HuH-7.5 (cell line): ENCODE data around the gene TMEM266.

Experiments used
- DNase-seq: peaks from one replicate; pipeline ENCODE4 v3.0.0; 2011; ENCODE audit warnings: low spot score

TMEM266 gene

DNA sequence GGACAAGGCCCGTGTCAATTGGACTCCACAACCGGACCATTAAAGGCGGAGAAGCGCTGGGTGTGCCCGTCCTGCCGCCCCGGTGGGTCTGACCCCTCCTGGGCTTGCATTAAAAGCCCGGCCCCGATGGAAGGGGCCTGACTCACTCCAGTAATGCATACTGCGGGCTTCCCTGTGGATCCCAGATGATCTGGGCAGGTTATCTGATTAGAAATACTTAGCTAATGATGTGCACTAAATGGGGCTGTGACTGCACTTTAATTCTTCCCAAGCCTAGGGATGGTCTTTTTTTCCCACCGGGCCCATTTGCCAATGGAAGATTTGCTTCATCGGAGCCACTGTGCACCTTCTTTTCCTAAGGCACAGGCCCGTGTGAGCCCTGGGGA, 124.9 kb downstream of the TMEM266 start:
- DNase-seq, result no peak

DNA sequence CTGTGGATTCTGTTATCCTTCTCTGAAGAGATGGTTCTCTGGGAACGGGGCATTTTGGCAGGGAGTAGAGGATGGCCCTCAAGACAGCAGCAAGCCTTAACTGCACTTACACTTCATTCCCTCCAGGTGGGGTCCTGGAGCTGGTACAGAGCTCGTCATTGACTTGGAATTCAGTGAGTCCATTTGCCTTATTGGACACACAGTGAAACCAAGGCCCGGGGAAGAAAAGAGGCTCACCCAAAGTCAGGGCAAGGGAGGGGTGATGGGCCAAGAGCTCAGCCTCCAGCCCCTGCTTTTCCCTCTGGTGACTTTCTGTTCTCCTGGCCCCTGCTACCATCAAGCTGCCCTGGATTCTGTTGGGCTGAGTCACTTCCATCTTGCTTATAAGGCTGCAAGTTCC, 125.9 kb downstream of the TMEM266 start:
- DNase-seq, result peak; percentile 91

DNA sequence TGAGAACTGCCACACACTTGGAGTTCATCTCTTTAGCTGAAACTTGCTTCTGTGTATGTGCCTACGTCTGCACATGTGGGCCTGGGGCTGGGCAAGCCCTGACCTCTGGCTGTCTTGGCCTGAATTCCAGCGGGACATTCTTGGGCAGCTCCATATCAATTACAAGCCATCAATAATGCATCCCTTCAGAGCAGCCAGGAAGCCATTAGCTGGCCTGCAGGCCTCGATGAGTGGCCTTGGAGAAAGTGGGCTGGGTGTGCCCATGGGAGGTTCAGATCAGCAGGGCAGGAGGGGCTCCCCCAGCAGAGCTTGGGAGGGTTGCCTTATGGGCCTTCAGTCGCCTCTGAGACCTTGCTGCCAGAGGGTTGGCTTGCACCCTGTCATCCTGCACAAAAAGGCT, 127.4 kb downstream of the TMEM266 start:
- DNase-seq, result no peak

DNA sequence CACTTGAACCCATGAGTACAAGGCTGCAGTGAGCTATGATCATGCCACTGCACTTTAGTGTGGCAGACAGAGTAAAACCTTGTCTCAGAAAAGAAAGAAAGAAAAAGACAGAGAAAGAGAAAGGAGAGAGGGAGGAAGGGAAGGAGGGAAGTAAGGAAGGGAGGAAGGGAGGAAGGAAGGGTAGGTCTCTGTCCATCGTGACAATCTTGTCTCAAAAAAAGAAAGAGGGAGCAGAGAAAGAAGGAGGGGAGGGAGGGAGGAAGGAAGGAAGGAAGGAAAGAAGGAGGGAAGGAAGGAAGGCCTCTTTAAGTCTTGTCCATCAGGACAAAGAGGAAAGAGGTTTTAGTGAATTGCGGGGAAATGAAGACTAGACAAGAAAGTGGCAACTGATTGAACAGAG, 129.3 kb downstream of the TMEM266 start:
- DNase-seq, result no peak

DNA sequence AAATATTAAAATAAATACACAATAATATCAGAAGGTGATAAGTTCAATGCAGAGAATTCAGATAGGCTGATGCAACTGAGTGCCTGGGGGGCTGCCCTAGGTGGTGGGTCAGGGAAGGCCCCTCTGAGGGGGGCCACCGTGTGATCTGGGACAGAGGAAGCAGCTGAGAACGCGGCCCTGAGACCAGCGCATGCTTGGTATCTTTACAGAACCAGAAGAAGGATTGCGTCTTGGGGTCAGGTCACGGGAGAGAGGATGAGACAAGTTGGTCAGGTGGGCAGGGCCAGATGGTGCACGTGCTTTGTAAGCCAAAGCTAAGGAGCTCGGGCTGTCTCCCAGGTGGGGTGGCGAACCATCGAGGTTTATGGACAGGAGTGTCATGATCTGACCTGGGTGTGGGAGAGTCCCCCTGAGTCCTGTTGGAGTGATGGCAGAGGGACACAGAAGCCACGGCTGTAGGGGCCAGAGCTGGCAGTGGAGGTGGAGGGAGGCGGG, 130.3 kb downstream of the TMEM266 start:
- DNase-seq, result no peak

DNA sequence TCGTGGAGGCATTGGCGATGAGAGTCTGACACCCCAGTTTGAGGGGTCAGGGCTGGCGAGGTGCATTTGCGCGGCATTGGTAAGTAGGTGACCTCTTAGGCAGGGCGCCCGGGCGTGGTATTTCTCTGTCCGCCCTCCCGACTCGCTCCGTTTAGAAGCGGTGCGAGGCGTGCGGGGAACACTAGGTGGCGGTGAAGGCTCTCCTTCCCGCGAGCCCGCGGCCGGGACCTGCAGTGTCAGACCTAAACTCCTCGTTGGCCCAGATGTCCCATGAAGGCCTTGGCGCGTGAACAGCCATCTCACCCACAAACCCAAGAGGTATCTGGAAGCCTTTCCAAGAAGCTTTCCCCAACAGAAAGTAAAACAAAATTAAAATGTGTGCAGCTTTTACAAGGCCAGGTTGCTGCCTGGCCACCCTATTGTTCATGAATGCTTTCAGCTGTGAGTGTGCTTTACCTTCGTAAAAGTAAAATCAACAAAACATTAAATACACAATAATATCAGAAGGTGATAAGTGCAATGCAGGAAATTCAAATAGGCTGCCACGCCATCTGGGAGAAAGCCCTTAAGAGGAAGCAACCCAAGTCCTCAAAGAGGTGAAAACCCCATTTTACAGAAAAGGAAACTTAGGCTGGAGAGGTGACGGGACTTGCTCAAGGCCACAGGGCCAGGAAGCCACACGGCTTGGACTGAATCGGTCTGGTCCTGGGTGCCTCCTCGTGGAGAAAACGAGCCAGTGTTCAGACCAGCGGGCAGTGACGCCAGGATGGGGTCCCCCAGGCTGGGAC, 131.2 kb downstream of the TMEM266 start:
- DNase-seq, result peak; percentile 99

DNA sequence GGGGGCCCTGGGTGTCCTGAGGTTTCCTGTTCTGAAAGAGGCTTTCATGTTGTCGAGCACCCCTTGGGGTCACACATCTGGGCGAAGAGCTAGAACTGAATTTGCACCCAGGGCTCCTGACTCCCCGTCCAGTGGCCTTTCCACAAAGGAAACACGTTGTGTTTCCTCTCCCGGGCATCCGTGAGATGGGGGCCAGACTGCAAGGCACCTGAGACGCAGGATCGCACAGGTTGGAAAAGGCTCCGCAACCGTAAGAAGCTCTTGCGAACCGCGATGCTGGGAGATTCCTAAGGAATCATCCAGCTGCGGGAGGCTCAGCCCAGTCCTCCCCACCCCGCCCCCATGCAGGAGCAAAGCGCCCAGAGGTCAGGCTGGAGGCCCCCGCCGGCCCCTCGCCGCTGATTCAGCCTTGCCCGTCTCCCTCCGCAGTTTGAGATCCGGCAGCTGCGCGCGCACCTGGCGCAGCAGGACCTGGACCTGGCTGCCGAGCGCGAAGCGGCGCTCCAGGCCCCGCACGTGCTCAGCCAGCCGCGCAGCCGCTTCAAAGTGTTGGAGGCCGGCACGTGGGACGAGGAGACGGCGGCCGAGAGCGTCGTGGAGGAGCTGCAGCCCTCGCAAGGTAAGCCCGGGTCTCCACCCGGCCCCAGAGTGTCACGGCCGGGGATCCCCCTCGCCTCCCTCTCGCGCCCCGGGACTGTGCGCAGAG, 131.9 kb downstream of the TMEM266 start:
- no peak for DNase-seq

DNA sequence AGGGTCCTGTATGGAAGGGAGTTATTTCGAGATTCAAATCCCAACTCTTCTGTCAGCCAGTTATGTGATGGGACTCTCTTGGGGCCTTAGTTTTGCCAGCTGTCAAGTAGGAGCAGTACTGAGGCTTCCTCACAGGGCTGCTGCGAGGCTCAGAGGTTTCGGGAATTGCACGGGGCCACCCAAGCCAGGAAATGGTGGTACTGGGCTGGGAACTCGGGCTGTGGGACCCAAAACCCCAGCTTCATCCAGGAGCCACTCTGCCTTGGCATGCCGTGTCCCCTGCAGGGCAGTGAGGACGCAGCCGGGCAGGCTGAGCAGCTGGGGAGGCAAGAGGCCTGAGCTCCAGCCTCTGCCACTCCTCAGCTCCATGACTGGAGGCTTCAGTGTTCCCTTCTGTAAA, 132.9 kb downstream of the TMEM266 start:
- DNase-seq, result no peak

DNA sequence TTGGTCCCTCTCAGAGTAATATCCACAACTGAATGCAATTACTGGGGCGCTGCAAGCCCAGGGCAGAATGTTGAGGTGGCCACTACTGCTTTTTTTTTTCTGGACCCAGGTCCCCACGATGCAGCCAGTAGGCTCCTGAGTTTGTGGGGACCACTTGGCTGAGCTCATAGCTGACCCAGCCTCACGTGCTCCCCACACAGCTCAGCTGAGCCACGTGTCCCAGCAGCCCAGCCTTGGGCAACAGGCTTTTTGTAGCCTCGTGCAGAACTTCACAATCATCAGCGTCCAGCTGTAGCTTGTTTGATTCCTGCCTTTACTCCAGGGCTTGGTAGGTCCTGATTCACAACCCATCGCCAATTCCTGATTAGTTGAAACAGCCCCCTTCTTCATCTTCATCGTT, 134.1 kb downstream of the TMEM266 start:
- DNase-seq, result no peak

DNA sequence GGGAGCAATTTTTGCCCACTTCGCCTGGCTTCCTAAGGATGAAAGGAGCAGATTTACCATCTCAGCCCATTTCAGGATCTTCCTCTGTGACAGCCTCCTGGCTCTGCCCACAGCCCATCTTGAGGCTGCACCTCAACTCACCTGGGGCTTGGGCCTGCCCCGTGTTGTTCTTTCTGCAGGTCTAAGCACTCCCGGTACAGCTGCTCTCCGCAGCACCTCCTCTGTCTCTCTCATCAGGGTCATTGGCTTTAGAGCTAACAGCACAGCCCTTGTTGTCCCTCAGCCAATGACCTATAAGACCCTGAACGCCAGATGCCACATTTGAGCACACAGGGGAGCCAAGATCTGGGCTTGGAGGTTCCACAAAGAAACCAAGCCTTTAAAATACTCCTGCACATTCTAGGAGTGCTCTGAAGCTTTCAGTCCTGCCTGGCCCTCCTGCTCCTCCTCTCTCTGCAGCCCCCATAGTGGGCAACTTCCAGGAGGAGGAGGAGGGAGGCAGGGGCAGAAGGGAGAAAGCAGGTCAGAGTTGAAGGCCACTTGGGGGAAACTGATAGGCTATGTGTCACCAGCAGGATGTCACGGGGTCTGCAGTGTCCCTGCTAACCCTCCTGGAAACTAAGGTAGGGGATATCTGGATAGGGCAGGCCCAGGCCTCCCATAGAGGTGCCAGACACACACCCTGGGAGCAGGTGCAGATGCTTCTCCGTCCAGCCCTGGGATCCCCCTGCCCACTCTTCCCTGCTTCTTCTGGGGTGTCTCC, 135.9 kb downstream of the TMEM266 start:
- no peak for DNase-seq

DNA sequence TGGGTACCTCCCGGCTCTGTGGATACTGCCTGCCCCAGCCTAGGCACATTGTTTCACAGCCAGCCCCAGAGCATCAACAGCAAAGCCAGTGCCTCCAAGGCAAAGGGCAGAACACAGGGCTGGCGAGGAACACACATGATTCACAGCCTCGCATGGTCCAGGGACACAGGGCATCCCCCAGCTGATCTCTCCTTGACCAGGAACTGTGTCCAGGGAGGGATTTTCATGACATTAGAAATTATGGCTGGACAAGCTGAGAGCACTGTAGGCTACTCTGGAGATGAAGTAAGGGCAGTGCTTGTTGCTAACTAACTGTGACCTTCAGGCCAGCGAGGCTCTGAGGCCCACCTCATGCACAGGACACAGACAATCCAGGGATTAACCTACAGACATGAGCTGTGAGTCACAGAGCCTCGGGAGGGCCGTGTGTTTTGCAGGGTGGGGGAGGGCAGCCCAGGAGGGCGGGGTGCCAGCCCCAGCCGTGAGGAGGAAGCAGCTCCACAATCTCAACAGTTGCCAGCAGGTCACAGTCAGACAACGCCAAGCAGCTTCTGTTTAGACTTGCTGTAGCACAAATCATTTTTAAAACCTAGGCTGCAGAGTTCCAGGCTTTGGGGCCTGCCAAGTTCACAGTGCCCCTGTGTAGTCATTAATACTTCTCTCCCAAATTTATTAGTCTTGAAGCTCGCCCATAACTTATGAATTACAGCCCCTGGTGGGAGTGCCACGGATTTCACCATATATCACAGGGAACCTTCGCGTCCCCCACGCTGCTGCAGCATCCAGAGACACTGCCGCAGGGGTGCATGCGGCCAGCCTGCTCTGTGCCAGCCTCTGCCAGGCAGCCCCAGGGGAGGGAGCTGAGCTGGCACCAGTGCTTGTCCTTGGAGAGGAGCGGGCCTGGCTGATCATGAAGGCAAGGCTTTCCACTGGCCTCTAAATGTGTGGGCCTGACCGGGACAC, 136.8 kb downstream of the TMEM266 start:
- no peak for DNase-seq

DNA sequence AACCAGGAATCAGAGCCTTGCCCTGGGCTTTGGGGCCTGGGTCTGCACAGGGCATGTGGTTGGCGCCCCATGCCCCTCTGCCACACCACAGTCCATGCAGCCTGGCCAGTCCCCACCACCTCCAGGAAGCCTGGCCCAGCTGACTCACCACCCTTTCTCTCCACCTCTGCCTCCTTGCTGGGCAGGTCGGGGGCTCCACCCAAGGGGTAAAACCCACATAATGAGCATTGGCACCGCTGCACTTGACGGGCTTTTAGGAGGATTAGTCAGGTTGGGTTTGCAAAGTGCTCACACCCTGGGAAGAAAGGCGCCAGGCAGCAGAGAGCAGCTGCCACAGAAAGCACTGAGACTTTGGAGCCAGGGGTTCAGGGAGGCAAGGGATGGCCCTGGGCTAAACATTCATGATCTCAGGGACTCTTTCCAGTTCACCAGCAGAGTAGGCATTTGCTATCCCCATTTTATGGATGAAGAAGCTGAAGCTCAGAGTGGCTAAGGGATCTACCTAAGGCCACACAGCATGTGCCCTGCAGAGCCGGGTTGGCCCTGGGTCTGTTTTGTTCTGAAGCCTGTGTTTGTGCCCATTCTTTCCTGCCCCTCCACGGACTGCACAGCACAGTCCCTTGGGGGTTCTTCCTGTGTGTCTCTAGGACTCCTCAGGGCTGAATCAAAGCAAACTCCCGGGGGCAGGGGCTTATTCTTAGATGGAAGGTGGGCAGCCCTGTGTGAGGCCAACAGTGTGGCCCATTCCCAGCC, 138.1 kb downstream of the TMEM266 start:
- no peak for DNase-seq

DNA sequence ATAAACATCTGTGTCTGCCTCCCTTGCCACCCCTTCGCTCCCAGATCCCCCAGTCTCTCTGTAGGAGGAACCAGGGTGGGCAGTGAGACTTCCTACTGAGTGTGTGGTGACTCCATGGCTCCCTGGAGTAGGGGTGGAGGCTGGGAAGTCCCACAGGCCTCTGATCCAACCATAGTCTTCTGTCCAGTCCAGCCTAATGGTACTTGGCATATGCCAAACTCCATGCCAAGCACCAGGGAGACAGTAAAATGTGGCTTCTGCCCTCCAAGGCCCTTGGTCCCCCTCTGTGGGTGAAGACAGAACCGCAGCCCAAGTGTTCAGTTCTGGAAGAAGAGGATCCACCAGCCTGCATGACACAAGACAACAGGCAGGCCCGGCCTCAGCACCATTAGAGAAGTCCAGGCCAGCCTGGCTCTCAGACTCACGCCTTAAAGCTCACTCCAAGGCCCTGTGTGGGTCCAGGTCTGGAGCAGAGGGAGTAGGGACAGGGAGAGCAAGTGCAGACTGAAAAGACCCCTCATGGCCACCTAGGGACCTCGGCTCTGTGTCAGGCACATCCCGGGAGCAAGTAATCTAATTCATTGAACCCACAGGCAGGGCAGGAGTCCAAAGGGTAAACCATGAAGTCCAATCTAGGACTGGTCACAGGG, 138.8 kb downstream of the TMEM266 start:
- DNase-seq, result no peak

DNA sequence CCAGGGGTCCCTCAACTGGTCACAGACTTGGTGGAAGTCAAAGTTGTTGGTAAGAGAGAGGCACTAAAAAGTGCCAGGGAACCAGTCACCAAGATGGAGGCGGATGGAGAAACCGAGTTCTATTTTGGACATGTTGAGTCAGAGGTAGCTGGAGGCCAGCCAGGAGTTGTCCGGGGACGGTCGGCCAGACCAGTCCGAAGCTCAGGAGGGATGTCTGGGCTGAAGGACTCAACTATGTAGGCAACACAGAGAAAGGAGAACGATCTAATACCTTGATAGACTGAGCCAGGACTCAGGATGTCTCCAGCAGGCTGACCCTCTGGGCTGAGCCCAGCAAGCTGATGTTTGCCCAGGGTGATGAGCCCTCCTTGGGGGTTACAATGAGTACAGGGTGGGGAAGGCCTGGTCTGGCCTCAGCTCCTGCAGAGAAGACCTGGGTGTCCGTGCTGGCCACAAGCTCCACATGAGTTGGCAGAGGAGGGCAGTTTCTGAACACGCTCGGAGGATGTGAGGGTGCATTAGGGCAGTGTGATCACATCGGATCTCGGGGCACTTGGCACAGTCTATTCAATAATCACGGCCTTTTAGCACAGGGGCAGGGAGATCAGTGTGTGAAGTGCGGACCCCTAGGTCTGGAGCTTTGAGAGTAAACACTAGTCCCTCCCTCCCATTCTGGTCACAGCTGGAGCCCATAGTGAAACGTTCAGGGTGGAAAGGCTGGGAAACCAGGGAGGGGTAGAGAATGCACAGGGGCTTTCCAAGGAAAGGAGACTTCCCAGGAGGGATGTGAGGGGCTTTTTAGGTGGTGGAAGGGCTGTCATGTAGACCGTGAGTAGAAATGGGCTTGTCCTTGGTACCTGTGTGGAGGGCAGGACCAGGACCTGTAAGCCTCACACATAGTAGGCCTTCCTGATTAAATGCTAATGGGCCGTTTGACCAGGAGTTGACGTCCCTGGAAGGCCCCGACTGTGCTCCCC, 139.6 kb downstream of the TMEM266 start:
- no peak for DNase-seq

DNA sequence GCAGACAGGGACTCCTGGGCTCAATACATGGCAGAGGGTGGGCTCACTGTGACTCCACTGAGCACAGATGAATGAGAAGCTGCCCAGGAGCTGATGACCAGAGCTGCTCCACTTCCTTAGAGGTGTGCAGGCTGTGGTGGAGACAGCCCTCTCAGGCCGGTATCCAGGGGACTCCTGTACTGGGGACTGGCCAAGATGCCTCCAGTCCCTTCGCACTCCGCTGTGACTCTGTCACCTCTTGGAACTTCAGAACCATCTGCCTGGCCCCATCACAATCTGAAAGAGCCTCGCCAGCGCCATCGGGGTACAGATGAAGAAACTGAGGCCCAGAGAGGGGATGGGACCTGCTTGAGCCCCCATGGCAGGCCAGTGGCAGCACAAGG, 140.3 kb downstream of the TMEM266 start:
- DNase-seq, result no peak

DNA sequence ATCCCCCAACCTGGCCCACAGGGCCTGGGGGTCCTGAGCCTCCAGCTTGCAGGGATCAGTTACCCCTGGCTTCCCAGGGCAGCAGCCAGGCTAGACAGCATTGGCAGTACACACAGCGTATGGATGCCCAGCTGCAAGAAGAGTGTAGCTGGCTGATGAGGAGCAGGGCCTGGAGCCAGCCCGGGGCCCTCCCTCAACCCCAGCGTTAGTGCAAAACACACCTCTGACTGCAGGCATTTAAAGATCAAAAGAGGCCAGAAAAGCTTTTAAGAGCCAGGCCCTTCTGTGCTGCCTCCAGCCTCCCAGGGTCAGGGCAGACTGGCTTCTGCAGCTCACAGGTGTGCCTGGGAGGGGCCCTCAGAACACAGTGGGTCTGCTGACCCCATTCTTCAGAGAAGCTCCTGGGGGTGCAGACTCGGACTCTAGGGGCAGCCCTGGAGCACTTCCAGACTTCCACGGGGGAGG, 140.9 kb downstream of the TMEM266 start:
- no peak for DNase-seq

DNA sequence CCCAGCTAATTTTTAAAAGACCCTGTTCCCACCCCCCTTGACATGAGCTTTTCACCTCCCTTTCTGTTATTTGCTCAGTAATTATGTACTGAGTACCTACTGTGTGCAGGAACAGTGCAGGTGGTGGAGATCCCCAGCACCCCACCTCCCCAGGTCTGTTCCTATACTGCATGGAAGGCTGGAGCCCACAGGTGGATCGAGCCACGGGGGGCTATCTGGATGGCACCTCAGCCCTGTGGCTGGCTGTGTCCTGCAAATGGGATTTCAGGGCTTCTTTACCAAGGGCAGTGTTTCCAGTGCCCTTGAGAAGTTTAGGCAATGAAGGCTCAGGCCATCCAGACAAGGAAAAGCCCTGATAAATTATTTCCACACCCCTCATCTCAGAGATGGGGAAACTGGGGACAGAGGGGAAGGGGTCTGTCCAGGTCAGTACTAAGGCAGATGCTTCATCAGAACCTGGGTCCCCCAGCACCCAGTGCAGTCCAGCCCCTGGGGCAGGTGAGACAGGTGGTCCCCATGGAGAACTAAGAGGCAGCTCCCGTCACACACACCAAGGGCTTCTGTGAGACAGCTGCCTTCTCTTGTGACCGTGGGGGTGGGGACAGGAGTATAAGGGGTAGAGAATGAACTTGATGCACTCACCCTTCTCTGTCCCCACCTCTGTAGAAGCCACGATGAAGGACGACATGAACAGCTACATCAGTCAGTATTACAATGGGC, 141.9 kb downstream of the TMEM266 start:
- DNase-seq, result no peak

DNA sequence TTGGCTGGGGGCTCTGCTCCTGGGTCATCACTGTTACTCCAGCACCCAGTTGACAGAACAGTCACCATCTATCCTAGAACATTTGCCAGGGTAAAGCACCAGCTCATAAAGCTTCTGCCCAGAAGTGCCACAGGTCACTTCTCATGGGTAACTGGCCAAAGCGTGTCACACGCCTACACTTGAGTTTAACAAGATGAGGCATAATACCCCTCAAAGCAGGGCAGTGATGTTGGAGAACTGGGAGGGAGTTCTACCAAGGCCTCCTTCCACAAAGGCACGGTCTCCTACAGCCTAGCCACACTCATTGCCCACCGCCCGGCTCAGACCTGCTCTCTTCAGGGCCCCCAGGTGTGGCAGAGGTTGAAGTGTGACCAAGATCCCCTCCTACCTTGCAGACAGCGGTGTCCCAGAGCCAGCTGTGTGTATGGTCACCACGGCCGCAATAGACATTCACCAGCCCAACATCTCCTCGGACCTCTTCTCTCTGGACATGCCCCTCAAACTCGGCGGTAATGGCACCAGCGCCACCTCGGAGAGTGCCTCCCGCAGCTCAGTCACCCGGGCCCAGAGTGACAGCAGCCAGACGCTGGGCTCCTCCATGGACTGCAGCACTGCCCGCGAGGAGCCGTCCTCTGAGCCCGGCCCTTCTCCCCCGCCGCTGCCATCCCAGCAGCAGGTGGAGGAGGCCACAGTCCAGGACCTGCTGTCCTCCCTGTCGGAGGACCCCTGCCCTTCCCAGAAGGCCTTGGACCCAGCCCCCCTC, 143.7 kb downstream of the TMEM266 start:
- no peak for DNase-seq
